IPS DF 6.9 (cell line): Measurements from ENCODE around the gene HOXA2.

ENCODE experiments used
- DNase-seq: peaks from one replicate; pipeline ENCODE4 v3.0.0-alpha.2; 2013; ENCODE audit warnings: low read depth, low spot score
- H3K27ac ChIP-seq: one replicate; pipeline ENCODE4 v1.5.1; 2013; ENCODE audit warnings: low read length, control low read depth
- H3K27me3 ChIP-seq: 2 replicates; pipeline ENCODE4 v1.6.1; 2013; ENCODE audit warnings: mild to moderate bottlenecking, low read length; ENCODE audit not compliant: control insufficient read depth, insufficient read depth
- H3K36me3 ChIP-seq: 2 replicates; pipeline ENCODE4 v1.6.1; 2013; ENCODE audit warnings: low read length; ENCODE audit not compliant: control insufficient read depth, insufficient read depth
- H3K4me1 ChIP-seq: 2 replicates; pipeline ENCODE4 v1.6.1; 2013; ENCODE audit warnings: low read length; ENCODE audit not compliant: control insufficient read depth, insufficient read depth
- H3K4me3 ChIP-seq: 2 replicates; pipeline ENCODE4 v1.5.1; 2013; ENCODE audit warnings: mild to moderate bottlenecking, low read length
- H3K9me3 ChIP-seq: 2 replicates; pipeline ENCODE4 v1.6.1; 2013; ENCODE audit warnings: low read length, inconsistent platforms; ENCODE audit not compliant: control insufficient read depth, insufficient read depth
- WGBS: extraction: QIAGEN DNeasy Blood & Tissue Kit; methylation state at CpG from one replicate; pipeline ENCODE4 v1.1.7; 2013; ENCODE audit warnings: mixed read lengths, missing lambda C conversion rate; ENCODE audit not compliant: insufficient read length, insufficient coverage; 5-methylcytosine and 5-hydroxymethylcytosine counted together

Gene HOXA2

DNA sequence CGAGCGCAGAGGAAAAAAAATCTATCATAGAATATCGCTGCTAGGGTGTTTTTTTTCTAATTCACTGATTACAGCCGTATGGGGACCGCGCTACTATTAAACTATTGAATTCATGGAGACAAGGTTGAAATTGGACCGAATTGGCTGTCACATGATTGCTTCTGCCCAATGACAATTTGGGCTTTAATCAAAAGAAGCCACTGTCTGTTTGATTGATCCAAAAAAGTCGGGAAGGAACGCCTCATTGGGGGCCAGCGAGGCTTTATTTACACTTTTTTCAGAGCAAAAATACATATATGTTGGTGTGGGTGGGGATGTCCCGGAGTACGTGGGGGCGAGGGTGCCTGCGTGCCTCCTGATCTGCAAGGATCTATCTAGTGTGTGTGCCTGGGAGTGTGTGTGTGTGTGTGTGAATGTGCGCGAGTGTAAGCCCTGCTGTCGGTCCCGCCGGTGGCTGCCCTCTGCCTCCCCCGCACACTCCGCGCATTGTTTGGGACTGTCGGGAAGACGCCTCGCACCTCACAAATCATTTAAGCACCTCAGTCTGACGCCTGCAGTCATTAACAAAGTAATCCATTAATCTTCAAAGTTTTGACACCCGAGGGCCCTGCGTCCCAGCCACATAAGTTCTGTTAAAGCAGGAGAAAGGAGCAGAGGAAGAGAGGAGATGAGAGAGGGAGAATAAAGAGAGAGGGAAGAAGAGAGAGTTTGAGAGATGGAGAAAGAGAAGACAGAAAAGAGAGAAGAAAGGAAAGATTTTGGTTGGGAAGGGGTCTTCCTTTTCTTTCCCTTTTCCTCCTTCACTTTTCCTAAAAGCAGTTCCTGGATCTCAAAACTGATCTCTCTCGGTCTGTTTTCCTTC is at the start of gene HOXA2:
Gene HOXA2, minus strand, starts transcription at position 103 of the 862 bp plus-strand sequence. CDS start 183 bp downstream, outside the sequence.
- no peak within 1 kb of the TSS for H3K4me3 ChIP-seq
- peaks cover 93% of the 10 kb centered on the region for H3K27me3 ChIP-seq

GRCh38 chr7:27151341-27151930 is 49.0 kb upstream of the HOXA2 start:
- WGBS = 100% methylated on average over 1 of the region's 27 CpGs
- H3K9me3 ChIP-seq = no peaks in the 10 kb centered on the region

More for the DNA sequence above, at the start of gene HOXA2:
- H3K27ac ChIP-seq = no peak within 1 kb of the TSS
- no peak for DNase-seq
- H3K36me3 ChIP-seq = no peaks in the 10 kb centered on the region
- peaks cover 4% of the 10 kb centered on the region; the same call in 1 of the 2 replicates for H3K4me1 ChIP-seq
- H3K9me3 ChIP-seq = no peaks in the 10 kb centered on the region
- no CpG with 5 or more reads among the region's 29 CpGs for WGBS

DNA sequence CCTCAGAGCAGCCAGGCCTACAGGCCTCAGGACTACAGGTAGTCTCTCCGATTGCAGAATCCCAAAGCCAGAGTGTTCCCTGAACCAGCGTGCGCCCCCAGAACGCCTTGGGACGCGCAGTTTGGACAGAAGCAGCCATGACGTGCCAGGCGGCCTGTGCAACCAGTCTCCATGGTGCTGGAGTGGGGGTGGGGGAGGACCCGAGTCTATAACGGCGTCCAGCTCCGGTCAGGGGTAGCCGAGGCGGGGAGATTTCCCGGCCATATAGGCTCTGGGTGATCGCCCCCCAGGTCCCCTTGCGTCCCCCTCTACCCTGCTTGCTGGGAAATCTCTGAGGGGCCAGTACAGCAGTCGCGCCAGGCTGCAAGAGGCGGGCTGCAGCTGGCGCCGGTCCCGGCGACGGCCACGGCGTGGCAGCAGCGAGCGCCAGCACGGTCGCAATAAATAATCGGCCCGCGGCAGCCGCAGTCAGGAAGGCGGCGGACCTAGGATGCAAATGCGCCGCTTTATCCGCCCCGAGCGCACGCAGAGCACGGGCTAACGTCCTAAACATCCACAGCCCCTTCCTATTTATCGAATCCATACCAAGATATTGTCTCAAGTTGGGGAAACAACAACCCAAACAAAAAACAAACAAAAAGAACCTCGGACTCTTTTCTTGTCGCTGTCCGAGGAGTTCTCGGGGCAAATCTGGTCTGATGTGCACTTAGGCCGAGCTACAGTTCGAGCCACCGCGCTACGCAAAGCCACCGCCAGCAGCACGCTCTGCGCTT is 48.3 kb upstream of the HOXA2 start:
- DNase-seq = no peak
- Histone ChIP-seq H3K27ac (no peak overlapping the region), H3K36me3 (no peaks in the 10 kb centered on the region), H3K27me3 (peaks cover 97% of the 10 kb centered on the region), H3K9me3 (no peaks in the 10 kb centered on the region), H3K4me3 (no peak overlapping the region), H3K4me1 (no peaks in the 10 kb centered on the region; the same call in 1 of the 2 replicates)
- WGBS = no CpG with 5 or more reads among the region's 58 CpGs

More at GRCh38 chr7:27151341-27151930, 49.0 kb upstream of the HOXA2 start:
- no peak overlapping the region for H3K27ac ChIP-seq
- H3K4me3 ChIP-seq = no peak overlapping the region
- H3K27me3 ChIP-seq = peaks cover 97% of the 10 kb centered on the region
- peaks cover 3% of the 10 kb centered on the region for H3K4me1 ChIP-seq
- H3K36me3 ChIP-seq = no peaks in the 10 kb centered on the region
- DNase-seq = no peak

GRCh38 chr7:27149842-27150567 is 47.5 kb upstream of the HOXA2 start:
- H3K4me3 ChIP-seq = no peak overlapping the region
- H3K36me3 ChIP-seq = no peaks in the 10 kb centered on the region
- H3K27me3 ChIP-seq = peaks cover 97% of the 10 kb centered on the region
- no CpG with 5 or more reads among the region's 13 CpGs for whole genome bisulfite sequencing
- DNase-seq = no peak
- H3K4me1 ChIP-seq = no peaks in the 10 kb centered on the region; the same call in 1 of the 2 replicates
- H3K27ac ChIP-seq = no peak overlapping the region
- H3K9me3 ChIP-seq = no peaks in the 10 kb centered on the region

GRCh38 chr7:27148756-27149641 is 46.5 kb upstream of the HOXA2 start:
- H3K4me3 ChIP-seq = no peak overlapping the region
- no peaks in the 10 kb centered on the region for H3K9me3 ChIP-seq

DNA sequence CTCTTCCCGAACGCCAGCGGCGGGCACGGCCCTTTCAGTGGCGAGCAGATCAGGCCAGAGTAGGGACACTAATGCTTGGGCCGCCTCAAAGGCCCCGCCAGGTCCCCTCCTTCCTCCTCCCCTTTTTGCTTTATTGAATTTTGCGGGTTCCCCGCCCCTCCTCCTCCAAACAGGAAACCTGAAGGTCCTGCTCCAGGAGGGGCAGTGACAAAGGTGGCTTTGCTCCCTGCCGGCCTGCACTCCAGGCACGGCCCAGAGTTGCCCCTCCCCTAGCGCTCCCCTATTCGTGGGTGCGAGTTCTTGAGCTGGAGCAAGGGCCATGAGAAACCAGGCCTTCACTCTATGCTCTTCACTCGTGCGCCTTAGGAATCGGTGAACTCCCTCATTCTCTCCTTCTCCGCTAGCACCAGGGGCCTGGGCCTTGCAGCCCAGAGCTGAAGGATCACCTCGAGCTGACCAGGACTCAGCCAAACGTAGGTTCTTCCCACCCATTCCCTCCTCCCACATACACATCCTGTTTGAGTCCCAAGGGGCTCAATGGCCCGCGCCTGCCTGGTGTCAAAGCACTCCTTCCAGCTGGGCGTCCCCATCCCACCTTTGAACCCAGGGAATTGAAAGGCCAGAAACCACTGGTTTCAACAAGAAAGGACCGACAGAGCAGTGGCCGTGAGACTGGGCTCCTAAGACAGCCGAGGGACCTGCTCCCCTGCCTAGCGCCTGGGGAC is 45.7 kb upstream of the HOXA2 start:
- no peak for DNase-seq
- Histone ChIP-seq H3K27me3 (peaks cover 95% of the 10 kb centered on the region), H3K27ac (no peak overlapping the region)

More at GRCh38 chr7:27148756-27149641, 46.5 kb upstream of the HOXA2 start:
- no peaks in the 10 kb centered on the region; the same call in 1 of the 2 replicates for H3K4me1 ChIP-seq
- H3K27me3 ChIP-seq = peaks cover 97% of the 10 kb centered on the region
- no peak overlapping the region for H3K27ac ChIP-seq
- no peak for DNase-seq
- H3K36me3 ChIP-seq = no peaks in the 10 kb centered on the region
- WGBS = no CpG with 5 or more reads among the region's 30 CpGs

GRCh38 chr7:27147199-27148030 is 44.9 kb upstream of the HOXA2 start, which contains the start of gene HOXA6:
Gene HOXA6 (minus strand): TSS chr7:27147774. CDS start chr7:27147749, 25 bp downstream.
- no peak within 1 kb of the TSS for H3K27ac ChIP-seq
- DNase-seq = no peak
- no peaks in the 10 kb centered on the region for H3K36me3 ChIP-seq
- no peaks in the 10 kb centered on the region; the same call in 1 of the 2 replicates for H3K4me1 ChIP-seq
- H3K4me3 ChIP-seq = no peak within 1 kb of the TSS
- H3K27me3 ChIP-seq = peaks cover 95% of the 10 kb centered on the region
- WGBS = no CpG with 5 or more reads among the region's 63 CpGs
- H3K9me3 ChIP-seq = no peaks in the 10 kb centered on the region

More for the DNA sequence above, 45.7 kb upstream of the HOXA2 start:
- no peak overlapping the region for H3K4me3 ChIP-seq
- no peaks in the 10 kb centered on the region; the same call in 1 of the 2 replicates for H3K4me1 ChIP-seq
- no peaks in the 10 kb centered on the region for H3K36me3 ChIP-seq
- H3K9me3 ChIP-seq = no peaks in the 10 kb centered on the region
- no CpG with 5 or more reads among the region's 28 CpGs for WGBS

DNA sequence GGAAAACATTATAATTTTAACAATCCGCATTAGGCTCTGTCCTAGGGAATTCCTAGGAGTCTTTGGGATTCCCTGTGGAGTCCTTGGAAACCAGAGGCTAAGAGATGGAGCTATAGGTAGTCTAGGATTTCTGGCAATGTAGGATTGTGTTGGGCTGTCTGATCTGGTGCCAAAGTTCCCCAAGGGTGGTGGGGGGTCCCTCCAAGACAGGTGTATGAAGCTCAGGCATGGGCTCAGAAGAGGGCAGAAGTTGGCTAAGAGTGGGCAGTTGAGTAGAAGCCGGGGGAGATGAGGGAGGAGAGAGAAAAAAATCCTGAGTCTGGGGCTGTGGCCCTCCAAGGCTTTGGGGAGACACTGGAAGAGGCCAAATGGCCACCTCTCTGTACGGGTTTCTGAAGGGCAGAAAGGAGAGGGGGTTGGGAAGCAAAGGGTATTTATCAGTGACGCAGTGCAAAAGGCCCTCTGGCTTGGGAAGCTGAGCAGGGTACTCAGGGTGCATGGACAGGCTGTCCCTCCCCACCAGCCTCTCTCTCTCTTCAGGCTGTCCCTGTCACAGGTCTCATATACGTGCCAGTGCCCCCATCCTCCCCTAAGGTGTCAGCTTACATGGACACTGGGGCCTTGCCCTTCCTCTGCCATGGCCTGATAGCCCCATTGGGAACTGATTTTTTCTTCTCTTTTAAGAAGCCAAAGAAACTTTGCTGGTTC is 44.2 kb upstream of the HOXA2 start:
- H3K9me3 ChIP-seq = no peaks in the 10 kb centered on the region
- DNase-seq = no peak
- no peaks in the 10 kb centered on the region for H3K36me3 ChIP-seq
- H3K27ac ChIP-seq = no peak overlapping the region
- H3K27me3 ChIP-seq = peaks cover 95% of the 10 kb centered on the region
- H3K4me3 ChIP-seq = no peak overlapping the region
- no CpG with 5 or more reads among the region's 5 CpGs for WGBS
- H3K4me1 ChIP-seq = no peaks in the 10 kb centered on the region; the same call in 1 of the 2 replicates
